SKM-1 (cell line): Measurements from ENCODE around the gene C1QC.

Experiments
- DNase-seq: peaks from one replicate; lab custom pipeline; 2025; ENCODE audit not compliant: unreplicated experiment; lab: John Stamatoyannopoulos, UW

The C1QC gene

DNA sequence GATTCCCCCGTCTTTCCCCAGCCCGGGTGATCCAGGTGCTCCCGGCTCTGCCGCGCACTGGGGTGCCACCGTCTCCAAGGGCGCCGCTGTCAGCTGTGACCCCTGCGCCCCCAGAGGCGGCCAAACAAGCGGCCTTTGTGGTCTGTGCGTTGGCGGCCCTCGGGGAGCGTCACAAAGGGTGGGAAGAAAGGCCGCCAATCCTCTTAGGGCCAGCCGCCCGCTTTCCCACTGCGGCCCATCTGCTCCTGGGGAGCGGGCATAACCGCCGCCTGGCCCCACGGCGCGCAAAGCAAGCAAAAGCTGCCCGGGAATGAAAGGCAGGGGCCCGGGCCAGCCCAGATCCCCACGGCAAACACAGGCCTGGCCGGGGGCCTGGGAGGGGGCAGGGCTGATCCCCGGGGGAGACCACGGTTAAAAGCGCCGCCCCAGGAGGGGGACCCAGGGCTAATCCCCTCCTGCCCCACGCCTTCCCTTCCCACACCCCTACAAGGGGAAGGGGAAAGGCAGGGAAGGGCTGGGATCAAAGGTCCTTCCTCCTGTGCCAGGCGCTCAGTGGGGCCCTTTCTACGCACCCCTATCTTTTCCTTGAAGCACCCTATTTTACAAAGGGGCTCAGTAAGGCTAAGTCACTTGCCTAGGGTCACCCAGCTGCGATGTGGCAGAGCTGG lies 33.6 kb downstream of the C1QC start:
- DNase-seq: no peak

DNA sequence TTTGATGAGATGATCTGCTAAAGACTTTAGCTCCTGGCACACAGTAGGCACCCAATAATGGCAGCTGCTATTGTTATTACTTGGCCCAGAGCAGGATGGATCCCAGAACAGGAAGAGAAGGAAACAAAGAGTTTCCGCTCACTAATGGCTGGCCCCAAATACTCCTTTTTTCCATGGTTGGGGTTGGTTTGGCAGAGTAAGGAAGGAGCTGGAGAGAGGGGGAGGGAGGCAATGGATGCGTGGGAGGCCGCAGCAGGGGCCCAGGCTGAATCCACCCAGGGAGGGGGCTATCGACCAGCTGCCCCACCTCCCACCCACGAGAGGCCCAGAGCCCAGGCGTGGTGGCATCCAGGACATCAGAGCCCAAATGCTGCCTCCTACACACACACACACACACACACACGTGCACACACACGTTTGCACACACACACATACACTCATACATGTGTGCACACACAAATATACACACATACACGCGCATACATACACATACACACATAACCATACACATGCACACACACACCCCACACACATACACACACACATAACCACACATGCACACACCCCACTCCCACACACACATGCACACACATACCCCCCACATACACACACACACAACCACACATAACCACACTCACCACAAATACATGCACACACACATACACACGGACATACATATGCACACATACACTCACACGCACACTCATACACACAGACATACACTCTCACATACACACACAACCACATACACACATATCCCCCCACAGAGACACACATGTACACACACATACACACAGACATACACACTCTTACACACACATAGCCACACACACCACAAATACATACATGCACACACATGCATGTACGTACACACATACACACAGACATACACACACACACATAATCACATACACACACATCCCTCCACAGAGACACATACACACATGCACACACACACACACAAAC lies 34.8 kb downstream of the C1QC start:
- no peak for DNase-seq

DNA sequence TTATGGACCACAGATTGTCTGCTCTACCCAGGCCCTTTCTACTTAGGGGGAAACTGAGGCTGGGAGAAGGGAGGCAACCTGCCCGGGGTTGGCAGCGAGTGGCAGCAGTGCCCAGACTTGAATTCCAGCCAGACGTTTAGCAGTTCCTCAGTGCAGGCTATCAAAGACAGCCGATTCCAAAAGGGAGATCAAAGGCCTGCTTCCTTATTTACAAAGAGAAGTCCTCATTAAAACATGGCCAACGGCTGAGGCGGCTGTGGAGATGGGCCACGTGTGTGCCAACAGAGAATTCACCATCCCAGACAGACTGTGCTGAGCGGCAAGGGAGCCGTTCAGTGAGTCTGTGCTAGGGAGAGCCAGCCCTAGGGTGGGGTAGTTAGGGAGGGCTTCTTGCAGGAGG lies 37.3 kb downstream of the C1QC start:
- DNase-seq: no peak

DNA sequence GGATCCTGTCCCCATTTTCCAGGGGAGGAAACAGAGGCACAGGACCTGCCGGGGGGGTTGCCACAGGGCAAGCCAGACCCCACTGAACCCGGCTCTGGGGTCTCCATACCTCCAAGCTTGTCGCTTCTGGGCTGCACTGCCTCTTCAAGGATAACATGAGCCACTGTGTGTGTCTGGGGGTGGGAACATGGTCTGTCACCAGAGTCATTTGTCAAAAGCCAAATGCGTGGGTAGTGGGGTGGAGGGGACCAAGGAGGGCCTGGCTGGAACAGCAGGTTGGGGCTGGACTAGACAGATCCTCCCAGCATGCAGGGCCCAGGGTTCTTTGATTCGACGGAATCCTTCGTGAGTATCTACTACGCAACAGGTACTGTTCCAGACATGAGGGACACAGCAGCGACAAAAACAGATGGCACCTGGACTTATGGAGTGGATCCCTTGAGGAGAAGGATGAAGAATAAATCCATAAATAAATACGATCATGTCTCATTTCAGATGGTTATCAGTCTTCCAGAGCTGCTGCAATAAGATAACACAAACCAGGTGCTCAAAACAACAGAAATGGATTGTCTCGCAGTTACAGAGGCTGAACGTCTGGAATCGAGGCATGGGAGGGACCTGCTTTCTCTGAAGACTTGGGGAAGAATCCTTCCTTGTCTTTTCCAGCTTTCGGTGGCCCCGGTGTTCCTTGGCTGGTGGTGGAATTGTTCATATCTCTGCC lies 38.3 kb downstream of the C1QC start:
- DNase-seq: no peak

DNA sequence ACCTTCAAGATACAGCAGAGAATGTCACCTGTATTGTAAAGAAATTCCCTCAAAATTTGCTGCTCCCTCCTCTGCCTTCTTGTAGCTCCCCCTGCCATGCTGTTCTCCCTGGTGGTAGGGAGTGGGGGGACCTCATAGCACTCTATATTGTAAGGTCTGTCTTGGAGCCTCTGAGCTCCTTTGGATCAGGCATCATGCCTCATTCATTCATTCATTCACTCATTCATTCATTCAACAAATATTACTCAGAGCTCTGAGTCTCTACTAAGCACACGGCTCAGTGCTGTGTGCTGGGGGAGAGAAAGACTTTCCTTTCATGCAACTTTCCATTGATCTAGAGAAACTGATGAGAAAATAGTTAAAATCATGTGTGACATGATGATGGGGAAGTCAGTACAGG lies 40.1 kb downstream of the C1QC start:
- no peak for DNase-seq

DNA sequence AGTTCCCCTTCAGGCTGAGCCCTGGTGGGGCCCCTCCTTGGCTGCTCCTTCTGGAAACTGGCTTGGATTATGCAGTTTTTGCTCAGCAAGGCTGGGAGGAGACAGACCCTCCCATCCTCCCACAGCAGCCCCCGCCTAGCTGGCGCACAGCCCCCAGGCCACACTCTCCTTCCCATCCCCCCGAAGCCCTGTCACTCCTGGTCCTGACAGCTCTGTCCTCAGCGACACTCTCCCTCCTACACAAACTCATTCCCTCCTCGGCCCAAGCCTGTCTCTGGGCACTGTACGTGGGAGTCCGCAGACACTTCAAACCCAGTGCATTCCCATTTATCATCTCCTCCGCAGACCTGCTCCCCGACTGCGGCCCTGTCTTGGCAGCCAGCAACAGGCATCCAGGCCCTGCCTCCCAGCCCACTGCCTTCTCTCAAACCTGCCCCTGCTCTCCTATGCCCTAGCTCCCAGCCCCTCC lies 42.2 kb downstream of the C1QC start:
- DNase-seq: no peak

DNA sequence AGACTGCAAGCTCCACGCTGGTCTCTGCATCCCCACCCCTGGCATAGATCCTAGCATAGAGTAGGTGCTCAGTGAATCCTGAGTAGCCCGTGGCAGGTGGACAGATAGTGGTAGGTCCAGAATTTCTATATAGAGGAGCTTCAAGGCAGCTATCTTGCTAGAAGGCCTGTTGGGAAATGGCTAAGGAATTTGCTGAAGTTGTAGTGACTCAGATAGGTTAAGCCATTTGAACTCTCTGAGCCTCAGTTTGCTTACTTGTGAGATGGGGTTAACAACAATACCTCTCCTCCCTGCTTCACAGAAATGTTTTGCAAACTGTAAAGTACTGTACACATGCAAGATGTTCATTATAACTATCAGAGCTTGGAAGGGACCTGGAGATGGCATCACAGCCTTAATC lies 43.8 kb downstream of the C1QC start:
- DNase-seq: no peak

DNA sequence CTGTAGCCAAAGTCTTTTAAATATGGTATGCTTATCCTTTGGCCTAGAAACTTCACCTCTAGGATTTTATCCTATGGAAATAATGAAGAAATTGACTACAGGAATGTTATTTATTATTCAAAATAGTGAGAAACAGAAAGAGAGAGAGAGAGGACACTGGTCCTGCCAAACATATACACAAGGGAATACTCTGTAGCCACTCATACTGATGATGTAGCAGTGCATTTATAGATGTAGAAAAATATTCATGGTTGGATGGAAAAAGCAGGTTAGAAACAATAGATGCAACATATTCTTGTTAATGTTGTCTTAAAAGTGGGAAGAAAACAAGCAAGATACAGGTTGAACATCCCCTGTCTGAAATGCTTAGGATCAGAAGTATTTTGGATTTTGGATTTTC lies 45.0 kb downstream of the C1QC start:
- no peak for DNase-seq

DNA sequence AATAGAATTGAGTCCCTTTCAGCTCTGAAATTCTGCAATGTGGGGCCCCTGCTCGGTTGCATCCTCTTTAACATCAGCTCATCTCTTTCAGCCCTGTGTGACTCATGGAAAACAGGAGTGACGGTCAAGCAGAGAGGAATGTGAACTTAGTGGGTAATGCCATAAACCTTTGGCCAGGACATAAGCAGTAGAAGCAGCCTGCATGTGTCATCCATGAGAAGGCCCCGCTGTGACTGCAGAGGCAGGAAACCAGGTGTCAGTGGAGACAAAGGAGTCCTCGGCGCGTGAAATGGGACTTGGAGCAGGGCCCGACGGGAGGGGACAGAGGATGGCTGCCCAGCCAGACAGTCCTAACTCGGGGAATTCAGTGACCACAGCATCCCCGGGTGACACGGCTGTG lies 46.1 kb downstream of the C1QC start:
- no peak for DNase-seq

DNA sequence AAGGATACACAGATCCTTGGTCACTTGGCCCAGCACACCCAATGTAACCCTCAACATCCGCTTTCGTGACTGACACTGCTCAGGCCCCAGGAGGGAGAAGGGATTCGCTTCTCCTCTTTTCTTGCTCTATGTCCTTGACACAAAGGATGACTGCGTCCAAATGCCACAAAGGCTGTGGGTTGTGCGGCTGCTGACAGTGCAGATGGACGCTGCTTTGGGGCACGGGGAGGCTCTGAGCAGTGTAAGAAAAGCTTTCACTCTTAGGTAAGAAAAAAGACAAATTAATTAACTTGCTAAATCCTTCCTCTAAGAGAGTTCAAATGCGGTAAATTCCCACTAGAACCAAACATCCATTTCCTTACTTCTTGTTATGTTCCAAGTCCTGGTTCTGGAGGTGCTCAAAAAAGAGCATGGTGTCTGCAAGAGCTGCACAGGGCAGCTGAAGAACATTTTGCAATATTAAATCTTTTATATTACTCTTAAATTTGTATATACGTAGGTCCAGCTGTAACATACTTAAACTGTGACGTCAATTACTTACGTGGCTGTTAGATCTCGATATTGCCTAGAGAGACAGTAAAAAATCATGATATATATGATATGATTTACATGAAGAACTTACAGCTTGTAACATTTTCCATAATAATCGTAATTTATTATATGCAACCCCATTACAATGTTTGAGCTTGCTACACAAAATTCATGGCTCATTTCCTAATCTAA lies 47.8 kb downstream of the C1QC start:
- DNase-seq: no peak

DNA sequence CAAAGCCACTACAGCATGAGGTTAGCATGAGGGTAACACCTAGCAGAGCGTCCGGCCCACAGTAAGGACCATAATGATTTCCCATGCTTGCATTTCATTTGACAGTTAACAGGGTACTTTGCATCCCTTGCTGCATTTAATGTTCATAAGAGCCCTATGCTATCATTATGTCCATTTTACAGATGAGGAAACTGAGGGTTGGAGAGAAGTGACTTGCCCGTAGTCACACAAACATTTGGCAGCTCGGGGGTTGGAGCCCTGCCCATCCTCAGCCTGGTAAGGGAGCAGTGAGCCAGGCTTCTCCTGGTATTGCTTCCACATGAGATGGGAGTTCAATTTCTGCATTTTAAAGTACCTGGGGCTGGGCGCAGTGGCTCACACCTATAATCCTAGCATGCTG lies 50.7 kb downstream of the C1QC start:
- DNase-seq: no peak

DNA sequence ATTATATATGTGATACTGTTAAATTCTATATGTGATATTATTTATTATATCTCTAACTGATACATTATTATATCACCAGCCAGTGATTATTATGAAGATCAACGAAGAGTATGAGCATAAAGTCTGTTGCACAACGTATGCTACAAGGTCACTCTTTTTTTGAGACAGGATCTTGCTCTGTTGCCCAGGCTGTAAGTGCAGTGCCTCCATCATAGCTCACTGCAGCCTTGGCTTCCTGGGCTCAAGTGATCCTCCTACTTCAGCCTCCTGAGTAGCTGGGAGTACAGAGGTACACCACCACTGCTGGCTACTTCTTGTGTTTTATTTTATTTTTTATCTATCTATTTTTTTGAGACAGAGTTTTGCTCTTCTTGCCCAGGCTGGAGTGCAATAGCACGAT lies 53.2 kb downstream of the C1QC start:
- no peak for DNase-seq
